ENCODE data around the gene SIRT2.
A peak's percentile ranks its signal among the peaks of the same experiment; 100 is the strongest.
"Not testable (repeated sequence)": the region's sequence is repeated elsewhere in the genome, so short reads cannot be mapped to it uniquely, and the experiment has no call there.

Gene SIRT2

GRCh38 chr19:38843175-38843758 lies 56.2 kb downstream of the SIRT2 start:
- DNase-seq, result no peak

GRCh38 chr19:38842439-38843174 lies 56.8 kb downstream of the SIRT2 start:
- DNase-seq, result peak in 4 of 5 donors; percentile 37 to 80 (median 49)

DNA sequence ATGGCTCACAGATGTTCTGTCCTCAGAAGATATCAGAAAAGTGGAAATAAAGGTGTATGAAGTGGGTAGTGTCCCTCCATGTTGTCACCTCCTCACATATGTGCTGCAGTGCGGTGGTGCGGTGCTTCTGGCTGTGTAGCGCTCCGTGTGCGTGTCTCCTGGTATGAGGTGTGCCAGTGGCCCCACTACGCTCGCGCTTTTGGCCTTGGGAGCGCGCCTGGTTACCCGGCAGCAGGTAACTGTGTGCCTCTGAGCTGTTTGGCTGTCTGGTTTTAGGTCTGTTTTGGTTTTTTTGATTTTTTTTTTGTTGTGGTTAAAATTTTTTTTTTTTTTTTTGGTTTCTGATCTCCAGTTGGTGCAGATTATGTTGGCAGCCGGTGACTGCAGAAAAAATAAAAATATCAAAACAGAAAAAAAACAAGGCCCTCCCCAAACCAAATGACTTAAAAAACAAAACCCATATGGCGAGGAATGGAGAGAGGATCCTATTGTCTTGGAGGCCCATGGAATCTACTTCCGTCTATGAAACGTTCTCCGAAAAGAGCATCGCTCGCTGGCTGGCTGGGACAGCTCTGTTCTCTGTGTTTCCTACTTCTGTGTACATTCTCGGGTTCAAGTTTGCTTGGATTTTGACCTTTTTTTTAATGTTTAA lies 57.5 kb downstream of the SIRT2 start:
- DNase-seq, result peak in 4 of 5 donors; percentile 43 to 70 (median 54)

- no peak for DNase-seq
These were observed 58.1 kb downstream of the SIRT2 start for GRCh38 chr19:38841180-38841766.

DNA sequence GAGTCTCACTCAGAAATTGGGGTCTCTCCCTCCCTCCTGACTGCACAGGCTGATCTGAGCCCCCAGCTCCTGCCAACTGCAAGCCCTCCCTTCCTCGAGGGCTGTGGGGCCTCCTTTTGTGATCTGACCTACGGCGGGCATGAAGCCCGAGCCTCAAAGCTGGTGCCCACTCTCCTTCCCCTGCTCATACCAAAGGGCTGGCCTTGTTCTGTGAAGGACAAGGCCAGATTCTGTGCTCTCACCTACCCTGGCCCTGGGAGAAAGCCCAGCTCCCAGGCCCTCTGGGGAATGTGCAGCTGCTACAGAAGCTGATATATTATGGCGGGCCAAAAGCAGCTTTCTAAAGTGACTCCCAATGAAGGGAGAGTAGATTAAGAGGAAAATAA lies 58.8 kb downstream of the SIRT2 start:
- DNase-seq, result no peak

DNA sequence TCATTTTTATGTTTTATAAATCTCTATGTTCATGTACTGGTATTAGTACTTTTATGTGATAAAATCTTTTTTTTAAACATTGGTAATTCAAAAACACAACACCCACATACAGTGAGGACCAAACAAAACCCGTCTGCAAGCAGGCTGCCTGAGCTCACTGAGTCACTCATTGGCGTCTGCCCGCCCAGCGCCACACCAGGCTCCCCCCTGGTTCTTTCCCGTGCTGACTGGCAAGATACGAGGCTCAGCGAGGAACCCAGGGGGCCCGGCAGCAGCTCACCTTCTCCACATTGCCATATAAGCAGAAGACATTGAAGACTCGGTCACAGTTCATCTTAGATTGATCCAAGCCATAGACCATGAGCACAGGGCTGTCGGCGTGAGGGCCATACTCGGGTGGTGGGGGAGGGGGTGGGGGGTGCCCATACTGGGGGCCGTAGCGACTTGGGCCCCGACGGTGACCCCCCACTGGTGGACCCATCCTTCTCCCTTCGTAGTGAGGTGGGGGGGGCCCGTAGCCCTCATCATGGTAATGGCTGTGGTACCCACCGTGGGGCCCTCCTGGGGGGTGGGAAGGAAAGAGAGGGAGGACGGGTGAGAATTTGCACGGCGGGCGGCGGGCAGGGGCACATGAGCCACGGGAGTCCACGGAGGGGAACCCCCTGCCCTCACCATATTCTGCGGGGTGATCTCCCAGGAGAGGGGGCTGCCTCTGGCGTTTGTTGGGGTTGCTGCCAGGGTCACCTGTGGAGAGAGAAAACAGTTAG lies 59.4 kb downstream of the SIRT2 start:
- no peak for DNase-seq

DNA sequence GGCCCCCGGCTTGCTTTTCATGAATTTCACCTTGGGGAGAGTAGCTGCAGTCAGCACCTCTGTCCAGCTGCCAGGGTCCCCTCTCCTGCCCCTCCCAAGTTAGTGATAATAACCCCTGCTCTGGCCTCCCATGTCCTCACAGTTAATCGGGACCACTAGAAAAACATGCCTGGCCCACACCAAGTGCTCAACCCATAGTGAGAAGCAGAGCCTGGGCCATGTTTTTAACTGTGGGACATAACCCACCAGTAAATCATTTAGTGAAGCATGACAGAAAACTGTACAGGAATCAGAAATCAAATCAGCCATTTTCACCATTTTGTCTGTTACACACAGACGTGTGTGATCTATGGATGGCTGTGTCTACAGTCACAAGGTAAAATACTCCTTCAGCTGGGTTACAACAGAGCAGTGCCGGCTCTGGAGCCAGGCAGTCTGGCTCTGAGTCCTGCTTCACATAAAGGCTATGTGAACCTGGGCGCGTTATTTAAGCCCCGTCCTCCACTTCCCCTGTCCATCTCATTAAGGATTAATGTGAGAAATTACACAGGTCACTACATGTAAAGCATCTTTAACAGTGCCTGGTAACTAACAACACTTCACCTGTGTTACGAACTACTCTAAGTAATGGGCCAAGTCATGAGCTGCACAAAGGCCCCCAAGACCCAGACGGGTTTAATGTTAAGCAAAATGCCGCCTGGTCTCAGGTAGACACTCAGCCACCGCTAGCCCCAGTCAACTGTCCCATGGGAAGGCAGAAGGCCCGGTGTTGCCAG lies 60.2 kb downstream of the SIRT2 start:
- no peak for DNase-seq

DNA sequence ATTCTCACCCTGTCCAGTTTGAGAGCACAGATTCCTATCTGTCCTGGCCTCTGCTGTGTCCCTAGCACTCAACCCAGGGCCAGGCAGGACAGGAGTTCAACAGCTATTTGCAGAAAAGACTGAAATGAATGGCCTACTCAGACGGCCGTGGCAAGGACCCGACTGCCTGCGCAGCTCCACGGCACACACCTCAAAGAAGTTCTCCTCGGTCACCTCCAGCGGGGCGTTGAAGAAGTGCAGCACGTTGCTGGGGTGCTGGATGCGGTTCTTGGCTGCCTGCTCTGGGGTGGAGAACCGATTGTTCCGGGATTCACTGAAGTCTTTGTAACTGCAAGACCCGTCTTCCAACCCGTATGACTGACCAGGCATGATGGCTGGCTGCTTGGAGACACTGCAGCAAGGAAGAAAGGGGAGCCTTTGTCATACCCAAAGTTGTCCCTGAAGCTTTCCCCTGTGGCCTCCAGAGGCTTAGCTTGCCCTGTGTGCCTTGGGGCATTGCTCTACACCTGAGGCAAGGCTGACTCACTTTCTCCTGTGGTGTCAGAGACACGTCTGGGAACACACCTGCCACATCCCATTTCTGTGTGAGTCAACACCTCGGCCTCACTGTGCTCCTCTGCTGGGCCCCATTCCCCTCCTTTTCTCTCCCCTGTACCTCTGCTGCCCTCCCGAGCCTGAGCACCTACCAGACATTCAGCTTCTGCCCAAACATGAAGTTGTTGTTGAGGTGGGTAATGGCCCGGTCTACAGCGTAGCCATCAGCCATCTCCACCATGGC lies 61.0 kb downstream of the SIRT2 start:
- no peak for DNase-seq

DNA sequence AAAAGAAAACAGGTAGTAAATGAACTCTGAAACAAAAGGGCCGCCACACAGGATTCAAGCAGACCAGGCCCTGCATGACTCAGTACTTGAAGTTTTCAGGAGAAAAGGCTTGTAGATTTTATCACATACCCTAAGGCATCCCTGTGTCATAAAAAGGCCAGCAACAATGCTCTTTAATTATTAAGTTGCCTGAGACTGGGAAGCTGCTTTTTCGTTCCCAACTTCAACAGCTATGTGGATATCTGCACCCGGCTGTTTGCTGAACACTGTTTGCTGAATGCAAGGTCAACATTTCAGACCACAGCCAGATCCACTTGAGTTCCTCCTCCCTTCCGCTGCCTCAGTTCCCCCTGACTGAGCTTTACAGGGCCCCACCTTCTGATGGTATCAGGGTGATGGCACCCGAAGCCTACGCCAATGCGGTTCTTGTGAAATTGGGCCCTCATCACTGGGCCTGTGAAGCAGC lies 61.7 kb downstream of the SIRT2 start:
- DNase-seq, result no peak

DNA sequence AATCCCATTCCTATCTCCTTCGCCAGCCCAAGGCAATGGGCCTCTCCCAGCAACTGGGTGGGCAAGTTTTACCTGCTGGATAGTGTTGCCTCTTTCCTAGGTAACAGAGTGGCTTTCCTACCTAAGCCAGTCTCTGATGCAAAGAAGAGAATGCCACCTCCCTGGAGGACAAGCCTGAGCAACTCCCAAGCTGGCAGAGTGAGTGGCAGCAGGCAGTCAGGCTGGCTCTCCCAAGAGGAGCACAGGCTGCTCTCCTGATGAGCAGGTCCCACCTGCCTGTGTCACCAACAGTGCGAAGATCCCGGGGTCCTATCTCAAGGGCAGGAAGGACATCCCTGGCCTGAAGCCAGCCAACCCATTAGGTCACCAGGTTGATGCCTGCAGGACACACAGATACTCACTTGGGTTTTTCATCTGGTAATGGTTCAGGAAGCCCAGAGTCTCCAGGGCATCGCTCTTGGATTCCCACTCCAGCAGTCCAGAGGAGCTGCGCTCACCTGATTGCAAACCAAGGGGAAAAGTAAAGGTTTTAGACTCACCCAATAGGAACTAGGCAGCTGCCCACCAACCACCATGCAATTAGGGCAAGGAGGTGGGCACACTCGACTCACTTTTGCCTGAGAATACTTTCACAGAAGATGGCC lies 62.3 kb downstream of the SIRT2 start:
- no peak for DNase-seq

- DNase-seq, result no peak
These were observed 63.0 kb downstream of the SIRT2 start for GRCh38 chr19:38836159-38836982.

- DNase-seq, result no peak
These were observed 64.8 kb downstream of the SIRT2 start for GRCh38 chr19:38834590-38834989.

DNA sequence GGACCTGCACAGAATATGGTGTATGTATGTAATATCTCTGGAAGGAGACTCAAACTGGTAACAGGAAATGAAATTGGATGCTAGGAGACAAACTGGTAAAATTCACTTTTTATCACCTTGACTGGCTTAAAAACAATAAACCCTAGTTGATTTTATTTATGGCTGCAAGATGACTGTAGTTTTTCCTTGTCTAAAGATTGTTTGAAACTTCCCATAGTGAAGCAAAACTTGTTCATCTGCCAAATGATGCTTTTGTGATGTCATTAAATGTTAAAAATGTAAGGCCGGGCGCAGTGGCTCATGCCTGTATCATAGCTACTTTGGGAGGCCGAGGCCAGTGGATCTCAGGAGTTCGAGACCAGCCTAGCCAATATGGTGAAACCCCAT lies 65.3 kb downstream of the SIRT2 start:
- no peak for DNase-seq

- no peak for DNase-seq
These were observed 66.4 kb downstream of the SIRT2 start for GRCh38 chr19:38833092-38833425.

GRCh38 chr19:38831142-38831605 lies 68.2 kb downstream of the SIRT2 start:
- no peak for DNase-seq

- DNase-seq, result no peak
These were observed 69.2 kb downstream of the SIRT2 start for GRCh38 chr19:38830039-38830733.

GRCh38 chr19:38829203-38829602 lies 70.2 kb downstream of the SIRT2 start:
- DNase-seq, result not testable (repeated sequence)

Data from T-helper 1 cell (primary cell).